A549 treated with Mapracorat at 1 μM for 4 hours (cell line): Measurements from ENCODE around the gene FALEC. TPM values are rescaled to one million over a fixed set of nuclear protein-coding genes. Genes with fewer than 3 reads are reported as not detected.

Experiments
- total RNA-seq: library from RNA; stranded (reverse); fragments of 200-300 nt; extraction: Qiagen RNA extraction; gene quantifications from 5 replicates; pipeline ENCODE4 v1.2.3, GENCODE V29; 2022

FALEC gene
- 0.29 TPM in 1 of 5 replicates, not detected in the others for total RNA-seq

DNA sequence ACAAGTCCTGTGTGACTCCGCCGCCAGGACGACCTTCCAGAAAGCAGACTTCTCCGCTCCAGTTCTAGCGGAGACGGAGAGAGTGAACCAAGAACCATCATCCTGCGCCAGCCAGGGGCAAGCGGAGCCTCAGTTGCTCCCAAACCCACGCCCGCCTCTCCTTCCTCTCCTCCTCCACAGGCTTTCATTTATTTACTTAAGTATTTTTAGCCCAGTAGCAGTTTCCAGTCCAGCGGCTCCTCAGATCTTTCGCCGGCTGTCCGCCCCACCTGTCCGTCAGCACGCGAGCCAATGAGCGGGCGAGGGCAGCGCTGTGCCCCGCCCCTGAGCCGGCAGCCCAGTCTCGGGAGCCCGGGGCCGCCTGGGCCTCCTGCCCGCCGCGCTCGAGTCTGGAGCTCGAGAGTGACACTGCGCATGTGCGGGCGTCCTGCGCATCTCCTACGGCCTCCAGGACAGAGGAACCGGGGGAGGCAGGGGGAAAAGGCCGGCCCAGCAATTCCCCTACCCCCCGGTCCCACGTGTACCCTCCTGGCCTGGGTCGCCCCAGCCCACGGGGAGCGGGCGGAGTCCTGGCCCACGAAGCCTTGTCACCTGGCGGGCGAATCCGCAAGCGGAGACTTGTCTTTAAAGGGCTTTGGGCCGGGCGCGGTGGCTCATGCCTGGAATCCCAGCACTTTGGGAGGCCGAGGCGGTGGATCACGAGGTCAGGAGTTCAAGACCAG, at the start of gene FALEC:
TSS of gene FALEC (plus strand) at position 425 of the 722 bp plus-strand sequence.

DNA sequence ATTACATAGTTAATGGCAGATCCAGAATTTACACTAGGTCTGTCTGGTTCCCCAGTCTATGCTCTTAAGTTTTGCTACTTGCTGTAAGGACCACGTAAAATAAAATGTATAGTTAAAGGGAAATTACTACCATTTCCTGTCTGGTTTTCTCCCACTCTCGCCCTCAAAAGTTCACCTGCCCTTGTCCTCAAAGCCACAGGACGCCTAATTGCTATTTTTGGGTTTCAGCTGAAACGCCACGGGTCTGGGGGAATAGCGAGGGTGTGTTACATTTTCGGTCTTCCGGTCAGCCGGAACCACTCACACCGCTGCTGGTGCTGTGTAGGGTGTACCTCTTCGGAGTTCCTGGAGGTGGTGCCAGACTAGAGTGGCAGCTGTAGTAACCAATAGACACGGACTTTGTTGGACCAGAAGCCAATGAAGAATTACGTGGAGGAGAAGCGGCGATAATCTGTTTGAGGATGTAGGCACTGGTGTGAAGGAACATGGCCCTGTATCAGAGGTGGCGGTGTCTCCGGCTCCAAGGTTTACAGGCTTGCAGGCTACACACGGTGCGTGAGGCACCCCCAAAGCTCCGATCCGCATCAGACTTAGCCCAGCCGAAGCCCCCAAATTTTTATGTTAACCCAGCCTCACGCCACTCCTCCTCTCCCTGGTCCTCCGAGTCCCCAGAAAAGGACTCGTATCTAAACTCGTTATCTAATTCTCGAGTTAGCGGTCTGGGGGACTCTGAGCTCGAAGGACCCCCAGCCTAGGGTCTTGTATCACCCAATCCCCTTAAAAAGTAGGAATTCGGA, 28.4 kb upstream of the FALEC start, which contains the start of gene TARS2:
TSS of gene TARS2 (plus strand) at position 454 of the 797 bp plus-strand sequence. CDS start at position 486, 32 bp downstream.

DNA sequence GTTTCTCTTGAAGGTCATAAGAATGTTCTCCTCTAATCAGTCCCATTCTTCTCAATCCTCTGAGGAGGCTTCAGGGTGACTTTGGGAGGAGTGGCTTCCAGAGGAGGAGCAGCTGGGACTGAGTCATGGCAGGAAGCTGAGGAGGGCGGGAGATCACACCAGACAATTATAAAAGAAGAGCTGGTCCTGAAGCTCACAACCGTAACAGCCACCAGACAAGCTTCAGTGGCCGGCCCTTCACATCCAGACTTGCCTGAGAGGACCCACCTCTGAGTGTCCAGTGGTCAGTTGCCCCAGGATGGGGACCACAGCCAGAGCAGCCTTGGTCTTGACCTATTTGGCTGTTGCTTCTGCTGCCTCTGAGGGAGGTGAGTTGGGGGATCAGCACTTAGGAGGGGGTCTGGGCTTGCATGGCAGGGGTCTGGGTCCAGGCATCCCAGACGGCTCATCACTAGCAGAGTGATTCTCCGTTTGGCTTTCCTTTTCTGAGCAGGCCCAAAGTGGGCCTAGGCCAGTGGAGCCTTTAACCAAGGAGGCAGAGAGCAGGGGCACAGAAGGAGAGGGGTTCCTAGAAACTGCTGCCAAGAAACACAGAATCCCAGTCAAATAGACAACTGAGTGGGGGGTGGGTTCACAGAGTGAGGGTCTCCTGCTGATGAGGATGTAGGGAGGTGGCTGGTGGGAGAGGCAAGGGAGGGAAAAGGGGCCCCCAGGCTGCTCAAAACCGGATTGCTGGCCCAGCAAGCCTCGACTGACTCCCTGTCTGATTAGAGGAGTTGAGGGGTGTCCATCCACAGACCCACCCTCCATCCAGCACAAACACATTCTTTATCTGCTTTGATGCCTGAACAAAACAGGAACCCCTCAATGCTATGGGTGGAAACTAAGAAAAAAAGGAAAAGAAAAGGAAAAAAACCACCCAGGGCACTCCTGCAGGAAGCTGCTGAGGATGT, 7.4 kb upstream of the FALEC start, which contains the start of gene ECM1:
TSS of gene ECM1 (plus strand) at position 198 of the 953 bp plus-strand sequence. CDS start at position 299, 101 bp downstream.

DNA sequence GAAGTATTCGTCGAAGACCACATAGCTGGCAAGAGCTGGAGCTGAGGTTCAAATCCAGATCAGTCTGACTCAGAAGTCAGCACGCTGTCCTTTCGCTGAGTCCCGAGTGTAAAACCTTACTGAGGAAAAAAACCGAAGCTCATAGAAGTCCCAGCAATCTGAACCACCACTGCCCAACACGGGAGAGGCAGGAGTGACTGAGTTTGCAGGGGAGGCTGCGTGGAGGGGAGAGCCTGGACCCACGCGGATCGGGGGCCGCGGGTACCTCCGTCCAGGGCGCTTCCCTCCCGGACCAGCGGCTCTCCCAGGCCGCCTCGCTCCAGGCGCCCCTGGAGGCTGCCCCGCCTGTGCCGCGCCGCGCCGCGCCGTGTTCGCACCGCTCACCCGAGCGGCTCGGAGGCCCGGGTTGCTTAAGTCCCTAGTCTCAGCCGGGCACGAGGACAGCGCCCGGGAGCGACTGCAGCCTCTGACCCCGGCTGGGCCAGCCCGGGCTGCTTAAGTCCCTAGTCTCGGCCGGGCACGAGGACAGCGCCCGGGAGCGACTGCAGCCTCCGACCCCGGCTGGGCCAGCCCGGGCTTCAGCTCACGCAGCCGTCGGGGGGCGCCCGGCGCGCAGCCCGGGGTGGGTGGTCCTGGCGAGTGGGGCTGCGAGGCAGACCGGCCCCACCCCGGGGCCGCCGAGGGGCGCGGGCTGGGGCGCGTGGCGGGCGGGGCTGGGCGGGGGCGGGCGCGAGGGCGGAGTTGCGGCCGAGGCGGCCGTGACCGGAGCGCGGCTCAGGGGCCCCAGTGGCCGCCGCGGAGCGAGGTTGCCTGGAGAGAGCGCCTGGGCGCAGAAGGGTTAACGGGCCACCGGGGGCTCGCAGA, 33.3 kb downstream of the FALEC start, which contains the start of gene ADAMTSL4:
TSS of gene ADAMTSL4 (plus strand) at position 777 of the 864 bp plus-strand sequence. CDS start 2,881 bp downstream, outside the sequence.

DNA sequence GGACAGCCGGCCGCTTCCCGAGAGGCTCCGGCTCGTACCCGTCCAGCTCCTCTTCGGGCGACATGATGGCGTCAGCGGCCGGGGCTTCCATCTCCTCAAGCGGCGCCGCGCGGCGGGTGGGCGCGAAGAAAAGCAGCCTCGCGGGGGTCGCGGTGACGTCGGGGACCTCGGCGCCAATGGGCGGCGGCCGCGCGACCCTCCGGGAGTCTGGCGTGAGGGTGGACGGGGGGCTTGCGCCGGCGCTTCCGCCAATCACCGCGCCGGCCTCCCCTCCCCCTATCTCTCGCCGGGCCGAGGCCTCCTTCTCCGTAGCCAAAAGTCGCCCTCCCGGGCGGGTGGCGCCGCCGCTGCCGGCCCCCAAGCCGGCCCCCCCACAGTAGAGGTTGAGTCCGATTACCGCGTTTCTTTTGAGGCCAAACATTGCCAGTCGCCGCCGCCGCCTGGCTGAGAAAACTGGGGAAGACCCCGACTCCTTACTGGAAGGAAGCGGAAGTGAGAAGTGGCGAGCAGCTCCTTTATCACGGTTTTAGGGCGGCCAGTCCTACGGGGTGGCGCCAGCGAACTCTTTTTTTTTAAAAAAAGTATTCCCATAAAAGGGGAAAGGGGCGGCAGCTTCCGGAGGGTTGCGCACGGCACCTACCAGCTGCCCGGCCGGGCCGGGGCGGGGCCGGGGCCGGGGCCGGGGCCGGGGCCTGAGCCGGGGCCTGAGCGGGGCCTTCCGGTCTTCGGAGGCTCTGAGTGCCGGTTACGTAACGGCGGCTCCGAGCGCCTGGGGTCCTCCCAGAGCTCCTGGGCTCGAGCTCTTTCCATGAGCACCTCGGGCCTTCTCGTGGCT, 63.8 kb downstream of the FALEC start, which contains the start of gene MCL1:
TSS of gene MCL1 (minus strand) at position 501 of the 835 bp plus-strand sequence. CDS start at position 421, 80 bp downstream.

Other genes with a start within 250 kb of the FALEC start
- 128 to 148 TPM (median 139 TPM) in 5 replicates for gene APH1A, start 246.7 kb upstream of the FALEC start, total RNA-seq
- gene C1orf54, start 243.0 kb upstream of the FALEC start, total RNA-seq = 0.24 to 1.1 TPM (median 0.61 TPM) in 4 of 5 replicates, not detected in the other
- gene CIART, start 233.2 kb upstream of the FALEC start, total RNA-seq = 1.5 to 3.1 TPM (median 1.7 TPM) in 5 replicates
- gene MRPS21, start 221.9 kb upstream of the FALEC start, total RNA-seq = 83.1 to 92.1 TPM (median 85.9 TPM) in 5 replicates
- gene PRPF3, start 194.2 kb upstream of the FALEC start, total RNA-seq = 49.0 to 58.7 TPM (median 55.8 TPM) in 5 replicates
- 11.6 to 14.2 TPM (median 13.6 TPM) in 5 replicates for gene RPRD2, start 151.6 kb upstream of the FALEC start, total RNA-seq
- gene TARS2, start 28.3 kb upstream of the FALEC start, total RNA-seq = 19.2 to 22.0 TPM (median 20.3 TPM) in 5 replicates
- gene ECM1, start 7.6 kb upstream of the FALEC start, total RNA-seq = 1.8 to 2.1 TPM (median 2.0 TPM) in 5 replicates
- 4.3 to 8.1 TPM (median 6.8 TPM) in 5 replicates for gene ADAMTSL4, start 33.7 kb downstream of the FALEC start, total RNA-seq
- 220 to 303 TPM (median 284 TPM) in 5 replicates for gene MCL1, start 63.9 kb downstream of the FALEC start, total RNA-seq
- 133 to 151 TPM (median 137 TPM) in 5 replicates for gene ENSA, start 113.9 kb downstream of the FALEC start, total RNA-seq
- gene GOLPH3L, start 181.4 kb downstream of the FALEC start, total RNA-seq = 12.7 to 16.7 TPM (median 15.3 TPM) in 5 replicates
- gene HORMAD1, start 205.1 kb downstream of the FALEC start, total RNA-seq = 7.2 to 10.0 TPM (median 7.5 TPM) in 5 replicates